ENCODE data around the gene ANKS1A. TPM values are rescaled to one million over a fixed set of nuclear protein-coding genes. Genes with fewer than 3 reads are reported as not detected.

The ANKS1A gene
- total RNA-seq, 1 experiment from 2014 or later, result 24.0 TPM

- Histone ChIP-seq H3K27me3 (replicated peaks; ENCODE audit: control insufficient read depth, insufficient read depth, low read length) (no peaks in the 10 kb centered on the region), H3K4me1 (no peaks in the 10 kb centered on the region), H3K4me3 (ENCODE audit: low read depth, low read length) (no peak overlapping the region), H3K36me3 (ENCODE audit: control insufficient read depth, insufficient read depth, low read length) (no peaks in the 10 kb centered on the region; the same call in none of the 2 replicates), H3K9me3 (no peaks in the 10 kb centered on the region)
- Mint-ChIP-seq H3K27ac (ENCODE audit: unreplicated experiment) (no peak overlapping the region), H3K4me3 (ENCODE audit: unreplicated experiment) (no peak overlapping the region), H3K36me3 (ENCODE audit: insufficient read depth, unreplicated experiment) (peaks cover 6% of the 10 kb centered on the region), H3K4me1 (ENCODE audit: low read depth, unreplicated experiment) (no peaks in the 10 kb centered on the region), H3K9me3 (ENCODE audit: unreplicated experiment) (no peaks in the 10 kb centered on the region), H3K27me3 (ENCODE audit: insufficient read depth, unreplicated experiment) (no peaks in the 10 kb centered on the region)
- no TSS peak for BruUV-seq (replicated peaks)
- intact Hi-C loops (cut with micrococcal nuclease; ENCODE audit: unreplicated experiment), result no loop called here
- ChIA-PET POLR2A (no interaction called here), CTCF (no interaction called here)
- no peak for DNase-seq
- TF ChIP-seq, protein P1, sequence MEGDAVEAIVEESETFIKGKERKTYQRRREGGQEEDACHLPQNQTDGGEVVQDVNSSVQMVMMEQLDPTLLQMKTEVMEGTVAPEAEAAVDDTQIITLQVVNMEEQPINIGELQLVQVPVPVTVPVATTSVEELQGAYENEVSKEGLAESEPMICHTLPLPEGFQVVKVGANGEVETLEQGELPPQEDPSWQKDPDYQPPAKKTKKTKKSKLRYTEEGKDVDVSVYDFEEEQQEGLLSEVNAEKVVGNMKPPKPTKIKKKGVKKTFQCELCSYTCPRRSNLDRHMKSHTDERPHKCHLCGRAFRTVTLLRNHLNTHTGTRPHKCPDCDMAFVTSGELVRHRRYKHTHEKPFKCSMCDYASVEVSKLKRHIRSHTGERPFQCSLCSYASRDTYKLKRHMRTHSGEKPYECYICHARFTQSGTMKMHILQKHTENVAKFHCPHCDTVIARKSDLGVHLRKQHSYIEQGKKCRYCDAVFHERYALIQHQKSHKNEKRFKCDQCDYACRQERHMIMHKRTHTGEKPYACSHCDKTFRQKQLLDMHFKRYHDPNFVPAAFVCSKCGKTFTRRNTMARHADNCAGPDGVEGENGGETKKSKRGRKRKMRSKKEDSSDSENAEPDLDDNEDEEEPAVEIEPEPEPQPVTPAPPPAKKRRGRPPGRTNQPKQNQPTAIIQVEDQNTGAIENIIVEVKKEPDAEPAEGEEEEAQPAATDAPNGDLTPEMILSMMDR (IDR thresholded peaks at IDR 0.05; ENCODE audit: insufficient read depth in 1 of 2, low read depth in 1 of 2, low read length in 1 of 2, severe bottlenecking in 1 of 2, unreplicated experiment in 1 of 2), result no peak
These were observed 72.0 kb downstream of the ANKS1A start for GRCh38 chr6:34961082-34961481.

GRCh38 chr6:34961574-34961973 is 72.5 kb downstream of the ANKS1A start:
- CTCF ChIA-PET, result no interaction called here
- BruUV-seq (replicated peaks), result no TSS peak
- DNase-seq, result no peak
- no peak overlapping the region for H3K4me3 Mint-ChIP-seq (ENCODE audit: unreplicated experiment)
- Histone ChIP-seq H3K27me3 (replicated peaks; ENCODE audit: control insufficient read depth, insufficient read depth, low read length) (no peaks in the 10 kb centered on the region), H3K4me1 (no peaks in the 10 kb centered on the region), H3K9me3 (no peaks in the 10 kb centered on the region), H3K36me3 (ENCODE audit: control insufficient read depth, insufficient read depth, low read length) (no peaks in the 10 kb centered on the region; the same call in none of the 2 replicates), H3K4me3 (ENCODE audit: low read depth, low read length) (no peak overlapping the region)
- POLR2A ChIA-PET, result no interaction called here
- no peak overlapping the region for H3K27ac Mint-ChIP-seq (ENCODE audit: unreplicated experiment)
- H3K9me3 Mint-ChIP-seq (ENCODE audit: unreplicated experiment), result no peaks in the 10 kb centered on the region
- intact Hi-C loops (cut with micrococcal nuclease; ENCODE audit: unreplicated experiment), result no loop called here
- H3K36me3 Mint-ChIP-seq (ENCODE audit: insufficient read depth, unreplicated experiment), result peaks cover 6% of the 10 kb centered on the region
- TF ChIP-seq, protein P1 (IDR thresholded peaks at IDR 0.05; ENCODE audit: insufficient read depth in 1 of 2, low read depth in 1 of 2, low read length in 1 of 2, severe bottlenecking in 1 of 2, unreplicated experiment in 1 of 2), result no peak
- no peaks in the 10 kb centered on the region for H3K27me3 Mint-ChIP-seq (ENCODE audit: insufficient read depth, unreplicated experiment)
- no peaks in the 10 kb centered on the region for H3K4me1 Mint-ChIP-seq (ENCODE audit: low read depth, unreplicated experiment)

- CTCF ChIA-PET, result no interaction called here
- H3K36me3 Mint-ChIP-seq (ENCODE audit: insufficient read depth, unreplicated experiment), result peaks cover 8% of the 10 kb centered on the region
- DNase-seq, result no peak
- no peaks in the 10 kb centered on the region for H3K9me3 Mint-ChIP-seq (ENCODE audit: unreplicated experiment)
- H3K27ac Mint-ChIP-seq (ENCODE audit: unreplicated experiment), result no peak overlapping the region
- H3K4me3 ChIP-seq (ENCODE audit: low read depth, low read length), result no peak overlapping the region
- BruUV-seq (replicated peaks), result no TSS peak
- no peaks in the 10 kb centered on the region for H3K27me3 ChIP-seq (replicated peaks; ENCODE audit: control insufficient read depth, insufficient read depth, low read length)
- TF ChIP-seq, protein P1 (IDR thresholded peaks at IDR 0.05; ENCODE audit: insufficient read depth in 1 of 2, low read depth in 1 of 2, low read length in 1 of 2, severe bottlenecking in 1 of 2, unreplicated experiment in 1 of 2), result no peak
- POLR2A ChIA-PET, result no interaction called here
- no peak overlapping the region for H3K4me3 Mint-ChIP-seq (ENCODE audit: unreplicated experiment)
- no peaks in the 10 kb centered on the region for H3K4me1 Mint-ChIP-seq (ENCODE audit: low read depth, unreplicated experiment)
- no peaks in the 10 kb centered on the region for H3K27me3 Mint-ChIP-seq (ENCODE audit: insufficient read depth, unreplicated experiment)
- no peaks in the 10 kb centered on the region for H3K9me3 ChIP-seq
- H3K4me1 ChIP-seq, result no peaks in the 10 kb centered on the region
- intact Hi-C loops (cut with micrococcal nuclease; ENCODE audit: unreplicated experiment), result no loop called here
- H3K36me3 ChIP-seq (ENCODE audit: control insufficient read depth, insufficient read depth, low read length), result no peaks in the 10 kb centered on the region; the same call in 1 of the 2 replicates
These were observed 75.5 kb downstream of the ANKS1A start for GRCh38 chr6:34964564-34964963.
